Adrenal gland (tissue), 12 donors: ENCODE data around the gene NUFIP2. TPM values are rescaled to one million over a fixed set of nuclear protein-coding genes. Genes with fewer than 3 reads are reported as not detected.

ENCODE experiments used
- DNase-seq, 7 donors: peaks; one replicate each; pipeline ENCODE4 v3.0.0-alpha.2; 2019 to 2020
- H3K27ac ChIP-seq, 5 donors: fragments of 200-600 bp; sonication (generic) in 4 of 5; 1 replicate in 3 of 5; 2 replicates in 2 of 5; pipeline versions ENCODE4 v1.5.1 to v1.8.0; 2016 to 2020; ENCODE audit warnings: mild to moderate bottlenecking in 1 of 5
- H3K27me3 ChIP-seq: fragments of 200-600 bp; 2 replicates; pipeline ENCODE4 v1.8.0; 2021
- H3K36me3 ChIP-seq, 2 donors: fragments of 200-600 bp; replicated peaks in 1 of 2; 1 replicate in 1 of 2; 2 replicates in 1 of 2; pipeline versions ENCODE4 v1.5.1 to v1.8.0; 2018 to 2022
- H3K4me1 ChIP-seq, 2 donors: fragments of 200-600 bp; replicated peaks in 1 of 2; 1 replicate in 1 of 2; 2 replicates in 1 of 2; pipeline versions ENCODE4 v1.5.1 to v1.8.0; 2018 to 2021
- H3K4me3 ChIP-seq, 4 donors: fragments of 200-600 bp; sonication (generic) in 3 of 4; one replicate each; pipeline ENCODE4 v1.5.1; 2016 to 2018
- H3K9me3 ChIP-seq, 3 donors: fragments of 200-600 bp; sonication (generic) in 1 of 3; replicated peaks in 1 of 3; 1 replicate in 2 of 3; 2 replicates in 1 of 3; pipeline versions ENCODE4 v1.5.1 to v1.8.0; 2016 to 2021
- CTCF ChIP-seq, 6 experiments: fragments of 450-650 bp in 4 of 6; fragments of 200-600 bp in 2 of 6; sonication (generic) in 1 of 6; IDR thresholded peaks; 1 replicate in 5 of 6; 2 replicates in 1 of 6; pipeline versions ENCODE4 v1.5.1 to v1.8.0; 2016 to 2021; ENCODE audit warnings: antibody characterized with exemption in 6 of 6, mild to moderate bottlenecking in 2 of 6, moderate library complexity in 1 of 6
- POLR2A ChIP-seq, 2 donors: fragments of 450-650 bp; IDR thresholded peaks; one replicate each; pipeline ENCODE4 v1.6.1; 2017; ENCODE audit warnings: antibody characterized with exemption in 2 of 2, mild to moderate bottlenecking in 2 of 2, moderate library complexity in 1 of 2
- WGBS, 4 donors: extraction: QIAGEN DNeasy Blood & Tissue Kit in 2 of 4; methylation state at CpG; one replicate each; pipeline versions ENCODE4 v1.1.5 to v1.1.7; 2013 to 2017; 5-methylcytosine and 5-hydroxymethylcytosine counted together
- intact Hi-C, 2 donors: fragments of 100-400 bp; cut with DNase I; formaldehyde crosslinking; loops; one replicate each; pipeline versions ENCODE4 v1.14.1 to v1.15.0; 2022 to 2023
- polyA plus RNA-seq, 3 donors: library from polyadenylated mRNA; stranded (reverse); fragments of 200-250 nt in 2 of 3; fragments of 350-450 nt in 1 of 3; fragmentation: Illumina TruSeq in 1 of 3; extraction: RNeasy Lipid Tissue Mini Kit (QIAGEN cat#74804) in 1 of 3; gene quantifications; one replicate each; pipeline ENCODE4 v1.2.3, GENCODE V29; 2013 to 2014
- total RNA-seq, 9 donors: library from RNA; depleted of rRNA in 4 of 9; stranded (reverse); fragments of >200 nt in 4 of 9; fragments of 120-200 nt in 1 of 9; fragmentation: NEBNext Ultra II Directional in 1 of 9; extraction: Animal tissue kit (Norgen Biotek cat#: 25700) in 1 of 9; gene quantifications; one replicate each; pipeline versions ENCODE4 v1.1.0 to v1.2.4, GENCODE V29; 2013 to 2023
- donor health status: healthy with polysubstance abuse.
- donor health status: Bipolar disorder and iron deficiency.
- donor health status: DM: yes; HTN: yes; CAD: no.
- donor health status: DM: no; HTN: no; CAD: no.
- donor health status: DM: no; HTN: no; CAD: no.
- donor health status: DM: yes; HTN: yes; CAD: no.

Gene NUFIP2
- total and polyA plus RNA-seq, 12 donors = 5.8 to 84.5 (median 44.6) TPM

GRCh38 chr17:29212681-29213121 is 81.2 kb downstream of the NUFIP2 start:
- H3K4me1 ChIP-seq = no peaks in the 10 kb centered on the region
- H3K4me3 ChIP-seq = no peak overlapping the region
- 46 to 65% (median 64%) methylated on average over 5 of the region's 5 CpGs for WGBS, 4 donors
- no peaks in the 10 kb centered on the region for H3K36me3 ChIP-seq
- peak in 4 of 7 donors; percentile 26 to 40 (median 38) for DNase-seq
- intact Hi-C loops = loop anchor here in 1 of 2 donors (10.0 kb wide), 1 partner anchor 88 kb away; no protein-coding TSS in a partner anchor
- H3K27me3 ChIP-seq = no peaks in the 10 kb centered on the region
- H3K27ac ChIP-seq = peak overlapping the region in 1 of 5 donors; percentile 34
- H3K9me3 ChIP-seq = no peaks in the 10 kb centered on the region
- TF ChIP-seq CTCF (IDR thresholded peaks at IDR 0.05) = no peak

- no peaks in the 10 kb centered on the region for H3K4me1 ChIP-seq
- TF ChIP-seq POLR2A (IDR thresholded peaks at IDR 0.05) = no peak
- no peak for TF ChIP-seq CTCF (IDR thresholded peaks at IDR 0.05)
- no peaks in the 10 kb centered on the region for H3K27me3 ChIP-seq
- WGBS, 4 donors = 91 to 100% (median 100%) methylated on average over 1 of the region's 1 CpG; no CpG with 5 or more reads in 1 of the 4 donors
- no peaks in the 10 kb centered on the region for H3K9me3 ChIP-seq
- H3K4me3 ChIP-seq = no peak overlapping the region
- DNase-seq = peak in 1 of 7 donors; percentile 3
- H3K36me3 ChIP-seq = no peaks in the 10 kb centered on the region
- peak overlapping the region in 1 of 5 donors; percentile 34 for H3K27ac ChIP-seq
- intact Hi-C loops = loop anchor here in 1 of 2 donors (10.0 kb wide), 1 partner anchor 87 kb away; no protein-coding TSS in a partner anchor
Observed at GRCh38 chr17:29212094-29212631, 81.8 kb downstream of the NUFIP2 start.

- H3K4me3 ChIP-seq = no peak overlapping the region
- no peak for DNase-seq
- 66 to 77% (median 67%) methylated on average over 2 of the region's 2 CpGs for WGBS, 4 donors
- no peaks in the 10 kb centered on the region for H3K36me3 ChIP-seq
- H3K4me1 ChIP-seq = no peaks in the 10 kb centered on the region
- H3K9me3 ChIP-seq = no peaks in the 10 kb centered on the region
- H3K27me3 ChIP-seq = no peaks in the 10 kb centered on the region
- no peak overlapping the region for H3K27ac ChIP-seq
- no peak for TF ChIP-seq POLR2A (IDR thresholded peaks at IDR 0.05)
- no peak for TF ChIP-seq CTCF (IDR thresholded peaks at IDR 0.05)
- intact Hi-C loops = loop anchor here in 1 of 2 donors (10.0 kb wide), 1 partner anchor 86 kb away; no protein-coding TSS in a partner anchor
Observed at GRCh38 chr17:29210879-29211278, 83.1 kb downstream of the NUFIP2 start.

GRCh38 chr17:29209073-29209472 is 84.9 kb downstream of the NUFIP2 start:
- no peaks in the 10 kb centered on the region for H3K27me3 ChIP-seq
- TF ChIP-seq CTCF (IDR thresholded peaks at IDR 0.05) (no peak), POLR2A (IDR thresholded peaks at IDR 0.05) (no peak)
- no peaks in the 10 kb centered on the region for H3K9me3 ChIP-seq
- no peaks in the 10 kb centered on the region for H3K4me1 ChIP-seq
- WGBS, 4 donors = 86 to 90% (median 88%) methylated on average over 5 of the region's 5 CpGs
- H3K4me3 ChIP-seq = no peak overlapping the region
- DNase-seq = peak in 1 of 7 donors; percentile 18
- intact Hi-C loops = no loop called here
- no peaks in the 10 kb centered on the region for H3K36me3 ChIP-seq
- no peak overlapping the region for H3K27ac ChIP-seq
